K562 (cell line): ENCODE data around the gene DDX11. TPM values are rescaled to one million over a fixed set of nuclear protein-coding genes. Genes with fewer than 3 reads are reported as not detected.
"Not testable (repeated sequence)": the region's sequence is repeated elsewhere in the genome, so short reads cannot be mapped to it uniquely, and the experiment has no call there.

Experiments used
- ATAC-seq: fragments of 200-7000 bp; cut with Tn5 transposase; 3 replicates; pipeline ENCODE4 v1.9.1; 2020; ENCODE audit warnings: moderate library complexity
- BruUV-seq: library from RNA; stranded (reverse); fragments of 400-500 nt; replicated peaks from 2 replicates; lab custom pipeline; 2021; lab: Mats Ljungman, UMichigan
- CTCF ChIA-PET: fragments of 300-600 bp; formaldehyde crosslinking; extraction: SDS; loops from one replicate; lab custom pipeline; 2021; ENCODE audit warnings: low intra/inter-chr PET ratio; lab: Yijun Ruan, JAX
- POLR2A ChIA-PET: fragments of 300-600, 350-650 bp; sonication (Branson Sonifier 250); formaldehyde crosslinking; extraction: SDS; loops from one replicate; lab custom pipeline; 2021; ENCODE audit warnings: antibody characterized with exemption, inconsistent platforms; lab: Yijun Ruan, JAX
- DNase-seq, 4 experiments: peaks; one replicate each; pipeline versions ENCODE4 v3.0.0 to v3.0.0-alpha.2; 2011 to 2018; ENCODE audit warnings: low spot score in 3 of 4, mixed read lengths in 3 of 4; ENCODE audit errors: extremely low read depth in 1 of 4
- FAIRE-seq: peaks from 2 replicates; lab custom pipeline; 2011; peaks lifted over from hg19 to GRCh38; lab: Jason Lieb, UNC
- H2AFZ ChIP-seq: 2 replicates; pipeline ENCODE4 v1.6.0; 2011; ENCODE audit warnings: low read depth, low read length, control low read depth, inconsistent platforms
- H3K27ac ChIP-seq: fragments of 200-600 bp; 3 replicates; pipeline ENCODE4 v1.8.0; 2011; ENCODE audit warnings: low read depth, mild to moderate bottlenecking, control low read depth, inconsistent platforms, low read length, moderate library complexity, mixed read lengths; ENCODE audit errors: extremely low read depth
- H3K27me3 ChIP-seq, 2 experiments: fragments of 300-600 bp in 1 of 2; 2 replicates in 1 of 2; 3 replicates in 1 of 2; pipeline versions ENCODE4 v1.6.0 to v1.8.0; 2011; ENCODE audit warnings: inconsistent platforms in 2 of 2, low read length in 2 of 2, mild to moderate bottlenecking in 1 of 2, mixed read lengths in 1 of 2, moderate library complexity in 1 of 2; ENCODE audit not compliant: control insufficient read depth in 2 of 2, insufficient read depth in 2 of 2
- H3K36me3 ChIP-seq: fragments of 300-600 bp; 3 replicates; pipeline ENCODE4 v1.8.0; 2011; ENCODE audit warnings: mild to moderate bottlenecking, low read length, inconsistent platforms; ENCODE audit not compliant: control insufficient read depth, insufficient read depth
- H3K4me1 ChIP-seq, 2 experiments: fragments of 200-600 bp in 1 of 2; replicated peaks in 1 of 2; 2 replicates in 1 of 2; 3 replicates in 1 of 2; pipeline versions ENCODE4 v1.5.1 to v1.8.0; 2011; ENCODE audit warnings: inconsistent platforms in 2 of 2, low read length in 2 of 2, mild to moderate bottlenecking in 1 of 2, mixed read lengths in 1 of 2, moderate library complexity in 1 of 2; ENCODE audit not compliant: control insufficient read depth in 2 of 2, insufficient read depth in 2 of 2
- H3K4me2 ChIP-seq: 2 replicates; pipeline ENCODE4 v1.6.1; 2011; ENCODE audit warnings: low read length, control low read depth, inconsistent platforms, mixed read lengths; ENCODE audit not compliant: insufficient read depth
- H3K4me3 ChIP-seq: fragments of 200-600 bp; sonication (generic), shearing (Covaris generic); 2 replicates; pipeline ENCODE4 v1.5.1; 2016; ENCODE audit warnings: control low read depth, inconsistent platforms
- H3K79me2 ChIP-seq: fragments of 200-600 bp; 3 replicates; pipeline ENCODE4 v1.8.0; 2011; ENCODE audit warnings: low read length, inconsistent platforms; ENCODE audit not compliant: control insufficient read depth, insufficient read depth
- H3K9ac ChIP-seq, 2 experiments: 2 replicates each; pipeline versions ENCODE4 v1.6.0 to v1.6.1; 2011; ENCODE audit warnings: low read depth in 2 of 2, low read length in 2 of 2, control low read depth in 1 of 2, inconsistent platforms in 1 of 2, mild to moderate bottlenecking in 1 of 2, mixed read lengths in 1 of 2; ENCODE audit not compliant: insufficient read depth in 1 of 2
- H3K9me1 ChIP-seq: one replicate; pipeline ENCODE4 v1.6.0; 2011; ENCODE audit warnings: inconsistent platforms, mild to moderate bottlenecking, low read length, moderate library complexity; ENCODE audit not compliant: control insufficient read depth, insufficient read depth
- H3K9me3 ChIP-seq: replicated peaks from 2 replicates; pipeline ENCODE4 v1.5.1; 2011; ENCODE audit warnings: low read depth, low read length, inconsistent platforms; ENCODE audit not compliant: control insufficient read depth, insufficient read depth
- H4K20me1 ChIP-seq: replicated peaks from 2 replicates; pipeline ENCODE4 v1.6.1; 2011; ENCODE audit warnings: low read length, inconsistent platforms, mixed read lengths; ENCODE audit not compliant: control insufficient read depth, insufficient read depth
- WGBS: fragments of 100-300 bp; shearing (Covaris generic); methylation state at CpG from one replicate; pipeline ENCODE4 v1.1.6; 2016; ENCODE audit warnings: low coverage, mixed read lengths; ENCODE audit not compliant: insufficient coverage; ENCODE audit errors: missing lambda C conversion rate; 5-methylcytosine and 5-hydroxymethylcytosine counted together
- in situ Hi-C: fragments of 300-500 bp; cut with MboI; formaldehyde crosslinking; loops from 4 replicates; pipeline ENCODE4 v1.15.0; 2018; ENCODE audit warnings: inconsistent platforms, mixed read lengths
- intact Hi-C: fragments of 100-400 bp; cut with micrococcal nuclease; formaldehyde crosslinking; loops from 2 replicates; pipeline ENCODE4 v1.14.2; 2022
- polyA plus RNA-seq, 8 experiments: library from polyadenylated mRNA; depleted of rRNA in 4 of 8; stranded (reverse) in 5 of 8; unstranded in 3 of 8; fragments of >200 nt; fragmentation: Nextera tagmentation in 2 of 8; fragmentation: Illumina TruSeq in 1 of 8; extraction: Ambion mirVana in 2 of 8; extraction: Trizol in 1 of 8; gene quantifications; 2 replicates each; pipeline versions ENCODE4 v1.2.1 to v1.2.3, GENCODE V29; 2011 to 2014; ENCODE audit warnings: inconsistent platforms in 1 of 8, missing spikeins in 1 of 8
- total RNA-seq, 7 experiments: library from RNA; depleted of rRNA in 6 of 7; stranded (reverse); fragments of >200 nt in 6 of 7; fragmentation: Illumina TruSeq in 2 of 7; extraction: Trizol in 2 of 7; gene quantifications; 2 replicates each; pipeline versions ENCODE4 v1.2.1 to v1.2.3, GENCODE V29; 2011 to 2021; ENCODE audit warnings: low replicate concordance in 1 of 7

The DDX11 gene
- total and polyA plus RNA-seq, 9 of the 15 experiments (the other 6 are each of a cell fraction or from before 2014, with no cell fraction given) = 3.6 to 93.2 (median 42.5) TPM

DNA sequence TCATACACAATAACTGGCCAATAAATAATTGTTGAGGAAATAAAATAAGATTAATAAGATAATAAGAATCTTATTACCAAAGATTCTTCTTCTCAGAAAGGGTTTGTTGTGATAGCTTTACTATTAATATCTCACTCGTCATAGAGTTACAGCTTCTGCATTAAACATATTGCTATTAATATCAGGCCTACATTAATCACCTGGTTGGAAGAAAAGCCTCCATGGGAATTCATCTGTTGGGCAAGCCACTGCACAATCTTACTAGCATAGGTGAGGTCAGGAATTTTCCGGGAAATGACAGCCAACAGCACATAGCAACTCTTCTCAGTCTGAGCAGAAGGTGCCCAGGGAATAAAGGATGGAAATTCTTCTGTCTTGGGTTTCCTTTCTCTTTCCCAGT, 51.5 kb downstream of the DDX11 start:
- H3K9ac ChIP-seq, H3K27me3 ChIP-seq, FAIRE-seq, H3K79me2 ChIP-seq, intact Hi-C loops, H3K9me1 ChIP-seq, H3K4me1 ChIP-seq, H3K9me3 ChIP-seq, H2AFZ ChIP-seq, H4K20me1 ChIP-seq, H3K4me3 ChIP-seq, ATAC-seq, POLR2A ChIA-PET, H3K4me2 ChIP-seq, H3K36me3 ChIP-seq, DNase-seq, CTCF ChIA-PET, in situ Hi-C loops, H3K27ac ChIP-seq, BruUV-seq: not testable (repeated sequence)
- whole genome bisulfite sequencing = 0% methylated on average over 2 of the region's 2 CpGs

DNA sequence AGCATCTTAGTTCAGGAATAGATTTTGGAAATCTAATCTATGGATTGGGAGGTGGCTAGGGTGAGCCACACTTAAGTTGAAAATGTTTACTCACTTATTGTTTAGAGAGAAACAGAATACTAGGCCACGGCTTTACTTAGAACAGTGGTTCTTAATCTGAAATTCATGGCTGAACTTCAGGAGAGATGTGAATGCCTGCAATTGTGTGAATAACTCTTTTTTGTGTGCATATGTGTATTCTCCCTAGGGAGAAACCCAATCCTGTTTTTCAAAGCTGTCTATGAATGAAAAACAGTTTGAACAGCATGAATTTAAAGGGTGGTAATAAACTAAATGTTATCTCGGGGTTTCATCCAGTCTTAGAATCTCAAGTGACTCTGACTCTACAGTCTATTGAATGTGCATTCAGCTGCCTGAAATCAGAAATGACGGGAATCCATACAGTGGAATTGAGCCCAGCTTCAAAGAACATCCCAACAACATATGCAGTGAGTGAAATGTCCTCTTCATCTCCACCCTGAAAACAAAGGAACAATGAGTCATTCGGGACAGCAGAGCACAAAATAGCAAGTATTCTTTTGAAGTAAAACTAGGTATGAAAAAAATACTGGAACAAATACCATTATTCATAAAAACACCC, 53.7 kb downstream of the DDX11 start:
- H3K4me1 ChIP-seq, POLR2A ChIA-PET, H3K4me3 ChIP-seq, H3K9me1 ChIP-seq, BruUV-seq, H3K36me3 ChIP-seq, H3K9me3 ChIP-seq, in situ Hi-C loops, FAIRE-seq, intact Hi-C loops, H2AFZ ChIP-seq, DNase-seq, H3K27ac ChIP-seq, H4K20me1 ChIP-seq, H3K9ac ChIP-seq, CTCF ChIA-PET, H3K79me2 ChIP-seq, H3K27me3 ChIP-seq, H3K4me2 ChIP-seq, ATAC-seq: not testable (repeated sequence)
- 0% methylated on average over 1 of the region's 4 CpGs for WGBS

DNA sequence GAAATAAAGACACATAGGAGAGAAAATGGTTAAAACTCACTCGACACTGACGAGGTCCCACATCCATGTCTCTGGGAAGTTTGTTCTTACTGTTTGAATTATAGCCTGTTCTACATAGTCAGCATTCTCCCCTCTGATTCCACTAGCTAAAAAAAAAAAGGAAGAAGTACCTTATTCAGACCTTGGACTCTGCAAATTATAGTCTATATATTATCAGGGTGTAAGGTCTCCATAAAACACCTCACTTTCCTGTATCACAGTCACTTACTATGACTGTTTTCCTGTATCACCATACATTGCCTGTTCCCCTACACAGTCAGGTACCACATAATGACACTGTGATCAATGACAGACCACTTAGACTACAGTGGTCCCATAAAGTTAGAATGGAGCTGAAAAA, 62.9 kb downstream of the DDX11 start:
- FAIRE-seq, POLR2A ChIA-PET, H3K27me3 ChIP-seq, H3K27ac ChIP-seq, H3K9ac ChIP-seq, H3K4me2 ChIP-seq, H3K36me3 ChIP-seq, H3K9me3 ChIP-seq, H4K20me1 ChIP-seq, H3K9me1 ChIP-seq, CTCF ChIA-PET, in situ Hi-C loops, H3K4me3 ChIP-seq, H3K4me1 ChIP-seq, ATAC-seq, DNase-seq, BruUV-seq, intact Hi-C loops, H3K79me2 ChIP-seq, H2AFZ ChIP-seq: not testable (repeated sequence)
- no CpG with 5 or more reads among the region's 2 CpGs for WGBS

DNA sequence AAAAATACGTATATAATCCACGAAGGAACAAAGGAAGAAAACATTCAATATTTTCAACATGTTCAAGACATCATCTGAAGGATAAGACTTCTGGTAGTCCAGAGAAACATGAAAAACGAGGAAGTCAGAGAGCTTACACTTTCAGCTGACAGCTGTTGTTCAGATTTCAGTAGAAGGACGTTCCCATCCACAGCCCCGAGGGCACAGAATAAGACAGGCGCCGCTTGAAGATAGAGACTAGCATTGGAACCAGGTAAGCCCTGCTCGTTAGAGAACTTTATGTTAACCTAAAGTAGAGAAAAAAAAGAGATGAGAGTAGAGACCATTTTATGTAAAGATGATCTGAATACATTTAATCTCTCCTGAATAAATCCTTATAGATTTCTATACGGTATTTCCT, 71.1 kb downstream of the DDX11 start:
- H3K27ac ChIP-seq, H3K9me3 ChIP-seq, POLR2A ChIA-PET, H4K20me1 ChIP-seq, ATAC-seq, DNase-seq, FAIRE-seq, intact Hi-C loops, H3K4me2 ChIP-seq, in situ Hi-C loops, H3K79me2 ChIP-seq, H3K9me1 ChIP-seq, H2AFZ ChIP-seq, CTCF ChIA-PET, H3K9ac ChIP-seq, H3K36me3 ChIP-seq, BruUV-seq, H3K4me3 ChIP-seq, H3K27me3 ChIP-seq, H3K4me1 ChIP-seq: not testable (repeated sequence)
- 0% methylated on average over 7 of the region's 9 CpGs for WGBS
